GM21360 (cell line): ENCODE measurements around the gene ALG10.
A peak's percentile ranks its signal among the peaks of the same experiment; 100 is the strongest.
"Not testable (repeated sequence)": the region's sequence is repeated elsewhere in the genome, so short reads cannot be mapped to it uniquely, and the experiment has no call there.

ENCODE experiments used
- ATAC-seq: cut with Tn5 transposase; IDR thresholded peaks from one replicate; pipeline ENCODE4 v1.9.1; 2021; ENCODE audit warnings: mild to moderate bottlenecking, moderate library complexity; ENCODE audit not compliant: unreplicated experiment

The ALG10 gene, protein sequence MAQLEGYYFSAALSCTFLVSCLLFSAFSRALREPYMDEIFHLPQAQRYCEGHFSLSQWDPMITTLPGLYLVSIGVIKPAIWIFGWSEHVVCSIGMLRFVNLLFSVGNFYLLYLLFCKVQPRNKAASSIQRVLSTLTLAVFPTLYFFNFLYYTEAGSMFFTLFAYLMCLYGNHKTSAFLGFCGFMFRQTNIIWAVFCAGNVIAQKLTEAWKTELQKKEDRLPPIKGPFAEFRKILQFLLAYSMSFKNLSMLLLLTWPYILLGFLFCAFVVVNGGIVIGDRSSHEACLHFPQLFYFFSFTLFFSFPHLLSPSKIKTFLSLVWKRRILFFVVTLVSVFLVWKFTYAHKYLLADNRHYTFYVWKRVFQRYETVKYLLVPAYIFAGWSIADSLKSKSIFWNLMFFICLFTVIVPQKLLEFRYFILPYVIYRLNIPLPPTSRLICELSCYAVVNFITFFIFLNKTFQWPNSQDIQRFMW

DNA sequence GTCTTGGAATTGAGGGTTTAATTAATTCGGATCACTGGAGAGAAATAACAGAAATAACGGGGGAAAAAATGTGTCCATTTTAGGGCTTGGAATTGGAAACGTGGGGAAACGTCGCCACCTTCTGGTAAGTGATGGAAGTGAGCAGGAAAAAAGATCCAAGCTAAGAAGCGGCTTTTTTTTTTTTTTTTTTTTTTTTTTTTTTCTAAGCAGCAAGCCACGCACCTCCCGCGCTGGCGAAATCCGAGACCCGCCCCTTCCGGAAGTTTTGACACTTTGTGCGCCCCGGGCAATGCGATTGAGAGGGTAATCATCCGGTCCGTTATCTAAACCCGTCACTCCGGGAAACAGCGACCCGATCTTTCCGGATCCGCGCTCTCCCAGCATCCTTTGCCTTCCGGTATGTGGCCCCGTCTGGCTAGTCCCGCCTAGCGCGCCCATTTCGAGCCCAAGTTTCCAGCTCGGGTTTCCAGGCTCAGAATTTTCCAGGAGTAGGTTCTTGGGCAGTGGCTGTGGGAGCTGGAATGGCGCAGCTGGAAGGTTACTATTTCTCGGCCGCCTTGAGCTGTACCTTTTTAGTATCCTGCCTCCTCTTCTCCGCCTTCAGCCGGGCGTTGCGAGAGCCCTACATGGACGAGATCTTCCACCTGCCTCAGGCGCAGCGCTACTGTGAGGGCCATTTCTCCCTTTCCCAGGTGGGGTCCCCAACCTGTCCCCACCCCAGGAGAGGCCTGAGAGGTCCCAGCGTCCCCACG lies at the start of gene ALG10:
Gene ALG10 (plus strand): TSS at position 418 of the 752 bp plus-strand sequence. CDS start 104 bp downstream, at position 522.
- peak; percentile 100 for ATAC-seq

DNA sequence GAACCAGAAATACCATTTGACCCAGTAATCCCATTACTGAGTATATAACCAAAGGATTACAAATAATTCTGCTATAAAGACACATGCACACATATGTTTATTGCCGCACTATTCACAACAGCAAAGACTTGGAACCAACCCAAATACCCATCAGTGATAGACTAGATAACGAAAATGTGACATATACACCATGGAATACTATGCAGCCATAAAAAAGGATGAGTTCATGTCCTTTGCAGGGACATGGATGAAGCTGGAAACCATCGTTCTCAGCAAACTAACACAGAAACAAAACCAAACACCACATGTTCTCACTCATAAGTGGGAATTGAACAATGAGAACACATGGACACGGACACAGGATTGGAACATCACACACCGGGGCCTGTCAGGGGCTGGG lies 49.4 kb upstream of the ALG10 start:
- ATAC-seq: not testable (repeated sequence)

DNA sequence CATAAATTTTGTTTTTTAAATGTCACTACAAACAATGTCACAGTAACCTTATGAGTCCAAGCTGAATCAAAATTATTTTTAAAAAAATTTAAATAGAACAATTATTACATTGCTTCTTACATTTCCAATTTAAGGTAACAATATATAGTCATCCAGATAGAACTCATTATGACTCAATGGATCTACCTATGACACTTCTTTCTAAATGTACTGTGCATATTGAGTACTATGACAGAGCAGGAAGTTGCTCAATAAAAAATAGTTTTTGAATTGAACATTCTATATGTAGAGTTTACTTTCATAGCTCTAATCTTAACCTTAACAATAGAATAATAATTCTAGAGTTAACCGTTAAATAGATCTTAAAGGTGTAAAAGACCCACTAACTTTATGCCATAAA lies 44.4 kb upstream of the ALG10 start:
- ATAC-seq: no peak

DNA sequence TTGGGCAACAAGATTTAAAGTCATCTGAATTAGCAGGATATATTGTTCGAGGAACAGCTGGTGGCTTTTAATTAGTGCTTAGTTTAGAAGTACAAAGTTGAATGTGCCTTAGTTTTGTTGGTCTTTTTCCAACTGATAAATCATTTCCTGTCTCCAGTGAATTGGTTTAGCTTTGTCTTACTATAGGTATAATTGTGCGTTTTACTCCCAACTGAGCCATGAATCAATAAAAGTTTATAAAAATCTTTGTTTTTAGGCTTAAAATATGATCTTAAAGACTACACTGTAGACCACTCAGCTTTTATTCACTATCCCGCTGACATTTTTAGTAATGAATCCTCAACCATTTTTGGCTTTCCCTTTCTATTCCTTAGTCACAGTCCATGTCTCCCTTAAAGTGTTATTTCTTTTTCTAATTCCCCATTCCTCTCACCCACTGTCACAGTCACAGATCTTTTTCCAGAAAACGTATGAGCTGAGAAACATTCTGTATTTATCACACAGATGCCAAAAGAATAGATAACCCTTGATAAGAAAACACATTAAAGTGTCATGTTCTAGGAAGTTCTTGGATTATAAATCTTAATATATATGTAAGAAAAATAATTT lies 34.0 kb upstream of the ALG10 start:
- ATAC-seq: no peak

DNA sequence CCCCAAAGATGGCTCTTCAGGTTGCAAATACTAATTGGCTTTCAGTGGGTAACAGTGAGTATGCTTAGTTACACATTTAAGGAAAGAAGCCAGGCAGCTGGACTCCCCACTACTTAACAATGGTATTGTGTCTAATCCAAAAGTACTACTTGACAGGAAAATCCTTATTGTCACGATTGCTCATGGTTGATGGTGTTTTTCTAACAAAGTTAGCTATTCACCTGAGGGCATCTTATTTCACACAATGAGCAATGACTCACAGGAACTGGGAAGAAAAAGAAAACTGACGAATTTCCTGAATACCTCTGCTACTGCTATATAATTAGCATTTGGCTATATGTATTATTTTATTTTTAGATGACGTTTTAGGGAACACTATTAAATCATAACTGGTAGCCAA lies 33.4 kb upstream of the ALG10 start:
- no peak for ATAC-seq

DNA sequence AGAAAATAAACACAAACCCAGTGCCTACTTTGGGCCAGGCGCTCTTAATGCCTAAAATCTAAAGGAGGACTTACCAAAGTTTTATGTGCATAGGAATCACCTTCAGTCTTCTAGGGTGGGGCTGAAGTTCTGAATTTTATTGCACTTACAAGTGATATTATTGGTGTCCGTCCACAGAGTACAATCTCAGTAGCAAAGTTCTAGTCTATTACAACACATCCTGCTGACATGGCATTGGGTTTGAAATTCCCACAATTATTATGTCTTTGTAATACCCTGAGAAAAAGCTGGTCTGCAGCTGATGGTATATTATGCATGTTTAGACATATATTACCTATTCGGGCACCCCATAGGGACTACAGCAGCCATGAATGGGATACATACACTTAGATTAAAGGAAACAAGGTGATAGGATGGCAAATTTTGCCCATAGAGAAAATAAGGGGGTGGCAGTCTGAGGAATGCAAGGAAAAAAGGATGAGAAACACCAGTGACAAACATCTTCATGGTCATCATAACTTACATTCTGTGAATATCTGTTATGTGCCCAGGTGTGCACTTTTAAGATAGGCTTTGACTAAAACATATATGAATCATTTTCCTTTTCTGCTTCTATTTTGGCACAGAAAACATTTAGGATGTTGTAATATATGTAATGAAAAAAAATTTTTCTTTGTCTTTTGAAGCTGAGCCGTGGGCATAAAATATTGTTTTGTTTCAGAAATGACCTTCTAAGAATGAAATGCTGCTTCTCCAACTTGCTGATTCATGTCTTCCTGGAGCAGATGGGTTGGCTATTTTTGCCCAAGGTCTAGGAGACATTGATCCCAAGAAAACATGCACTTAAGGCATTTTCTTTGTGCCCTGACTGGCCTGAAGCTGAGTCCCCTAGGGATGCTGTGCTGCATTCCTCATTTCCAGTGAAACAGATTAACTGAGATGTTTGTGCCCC lies 27.2 kb upstream of the ALG10 start:
- no peak for ATAC-seq

DNA sequence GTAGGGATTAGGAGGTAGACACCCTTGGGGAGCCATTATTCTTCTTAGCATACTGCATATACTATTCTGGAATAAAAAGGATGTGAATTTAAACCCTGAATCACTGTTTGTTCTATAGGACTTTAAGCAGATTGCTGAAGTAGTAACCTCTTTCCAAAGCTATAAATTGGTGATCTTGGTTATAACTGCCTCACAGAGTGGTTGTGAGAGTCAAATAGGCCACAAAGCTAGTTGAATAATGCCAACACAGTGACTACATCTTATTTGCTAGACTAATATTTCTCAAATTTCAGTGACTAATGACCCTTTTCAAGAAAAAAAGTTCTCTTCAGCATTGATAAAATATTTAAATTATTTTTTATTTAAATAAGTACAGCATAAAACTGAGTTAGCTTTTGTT lies 13.5 kb upstream of the ALG10 start:
- not testable (repeated sequence) for ATAC-seq

DNA sequence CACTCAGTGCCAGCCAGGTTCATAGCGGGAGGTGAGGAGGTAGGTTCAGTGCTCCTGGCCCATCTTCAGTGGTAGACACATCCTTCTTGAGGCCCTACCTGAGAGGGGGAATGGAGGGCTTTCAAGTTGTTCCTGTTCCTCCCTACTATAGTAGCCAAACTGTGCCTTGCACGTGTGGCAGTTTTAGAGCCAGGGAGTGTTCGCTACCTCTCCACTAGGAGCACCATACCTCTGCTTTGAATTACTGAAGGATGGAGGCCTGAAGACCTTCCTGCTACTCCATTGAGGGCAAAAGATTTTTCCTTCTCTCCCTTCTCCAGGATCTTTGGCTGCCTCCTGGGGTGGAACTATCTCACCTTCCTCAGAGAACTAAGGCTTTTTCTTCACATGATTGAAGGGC lies 5.9 kb upstream of the ALG10 start:
- ATAC-seq: no peak

DNA sequence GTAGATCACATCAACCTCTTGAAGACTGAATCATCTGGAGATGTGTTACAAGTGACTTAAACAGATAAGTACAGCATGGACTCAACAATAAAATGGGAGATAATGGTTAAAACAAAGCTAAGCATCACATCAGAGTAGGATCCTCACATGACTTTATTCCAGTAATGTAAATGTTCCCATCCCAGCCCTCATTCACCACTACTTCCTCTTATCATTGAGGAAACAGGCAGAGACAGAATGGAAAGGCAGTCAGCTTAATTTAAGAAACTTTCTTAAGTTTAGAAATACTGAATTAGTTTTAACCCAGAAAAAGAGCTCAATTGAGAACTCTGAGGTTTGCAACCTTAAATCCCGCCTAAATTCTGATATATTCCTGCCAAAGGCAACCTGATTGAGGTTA lies 1.2 kb upstream of the ALG10 start:
- ATAC-seq: no peak

DNA sequence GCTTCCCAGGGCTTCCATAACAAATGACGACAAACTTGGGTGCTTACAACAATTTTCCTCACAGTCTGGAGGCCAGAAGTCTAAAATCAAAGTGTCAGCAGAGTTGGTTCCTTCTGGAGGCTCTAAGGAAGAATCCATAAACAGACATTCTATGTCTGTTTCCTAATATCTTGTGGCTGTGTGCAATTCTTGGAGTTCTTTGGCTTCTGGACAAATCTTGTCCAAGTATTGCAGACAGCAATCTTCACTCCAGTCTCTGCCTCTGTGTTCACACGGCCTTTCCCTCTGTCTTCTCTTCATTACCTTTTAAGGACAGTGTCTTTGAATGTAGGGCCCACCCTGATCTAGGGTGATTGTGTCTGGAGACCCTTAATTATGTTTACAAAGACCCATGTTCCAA lies 5.4 kb downstream of the ALG10 start:
- ATAC-seq: not testable (repeated sequence)

DNA sequence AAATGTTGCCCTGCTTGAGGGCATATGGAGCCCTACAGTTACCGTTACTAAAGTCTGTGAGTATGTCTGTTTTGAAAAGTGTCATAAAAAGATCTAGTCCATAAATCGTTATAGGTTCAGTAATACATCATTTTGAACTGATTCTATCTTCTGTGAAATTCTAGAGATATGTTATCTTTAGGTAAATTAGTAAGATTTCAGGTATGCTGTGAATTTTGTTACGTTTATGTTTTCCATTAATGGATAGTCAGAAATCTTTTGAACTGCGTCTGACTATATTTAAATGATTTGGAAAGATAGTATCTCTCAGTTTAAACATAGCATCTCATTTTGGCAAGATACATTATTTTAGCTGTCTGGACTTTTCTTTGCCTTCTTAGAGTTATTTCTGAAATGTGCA lies 8.3 kb downstream of the ALG10 start:
- no peak for ATAC-seq

DNA sequence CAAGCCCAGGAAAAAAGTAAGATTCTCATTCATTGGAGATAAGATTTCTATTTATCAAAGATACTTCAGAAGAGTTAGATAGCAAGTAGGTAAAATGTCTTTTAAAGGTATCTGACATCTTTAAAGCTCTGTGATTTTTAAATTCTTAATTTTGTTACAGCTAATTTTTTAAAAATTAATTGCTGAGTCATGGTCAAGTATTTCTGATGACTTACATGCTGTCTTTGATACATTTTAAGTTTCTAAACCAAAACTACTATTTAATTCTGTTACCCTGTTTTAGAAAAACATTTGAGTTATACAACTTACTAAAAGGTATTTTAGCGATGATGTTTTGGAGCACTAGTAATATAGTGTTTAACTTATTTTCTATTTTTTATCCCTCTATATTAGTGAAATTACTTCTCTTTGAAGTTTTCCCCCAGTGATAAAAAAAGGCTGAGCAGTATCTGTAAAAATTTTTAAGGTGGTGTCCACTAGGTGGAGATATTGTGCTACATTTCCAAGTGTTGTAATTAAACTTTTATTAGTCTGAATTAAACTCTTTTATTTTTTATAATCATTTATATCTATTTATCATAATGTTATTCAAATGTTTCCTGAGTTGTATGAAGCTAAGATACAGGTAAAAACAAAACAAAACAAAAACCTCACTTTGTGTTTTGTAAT lies 11.5 kb downstream of the ALG10 start:
- ATAC-seq: no peak

DNA sequence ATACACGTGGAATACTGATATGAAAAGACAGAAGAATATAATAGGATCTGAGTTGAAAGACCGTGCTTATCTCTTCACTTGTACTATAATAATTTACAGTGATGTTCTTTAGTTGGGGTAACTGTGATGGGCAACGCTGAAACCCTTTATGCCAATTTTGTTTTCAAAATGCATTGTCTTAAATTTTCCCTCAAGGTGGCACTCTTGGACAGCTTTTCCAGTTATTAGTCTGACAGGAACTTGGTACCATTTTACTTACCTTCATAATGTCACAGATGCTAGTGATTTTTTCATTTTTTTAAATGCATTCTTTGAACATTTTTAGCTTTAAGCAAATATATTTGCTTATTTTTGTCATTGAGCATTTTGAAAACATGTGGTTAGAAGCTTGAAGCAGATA lies 16.1 kb downstream of the ALG10 start:
- not testable (repeated sequence) for ATAC-seq

DNA sequence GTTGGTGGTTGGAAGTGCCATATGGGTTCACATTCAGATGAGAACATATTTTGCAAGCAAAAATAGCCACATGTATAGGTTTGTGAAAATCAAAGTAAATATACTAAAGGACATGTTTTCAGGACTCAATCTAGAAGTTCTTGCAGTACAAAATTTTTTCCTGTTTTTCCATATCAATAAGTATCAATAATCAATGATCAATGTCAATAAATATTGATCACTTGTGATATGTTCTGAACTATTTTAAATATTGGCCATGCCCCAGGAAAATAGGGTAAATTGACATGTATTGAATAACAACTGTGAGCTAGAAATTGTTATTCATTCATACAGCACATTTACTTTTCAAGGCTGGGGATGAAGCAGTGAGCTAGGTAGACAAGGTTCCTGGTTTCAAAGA lies 24.3 kb downstream of the ALG10 start:
- no peak for ATAC-seq

DNA sequence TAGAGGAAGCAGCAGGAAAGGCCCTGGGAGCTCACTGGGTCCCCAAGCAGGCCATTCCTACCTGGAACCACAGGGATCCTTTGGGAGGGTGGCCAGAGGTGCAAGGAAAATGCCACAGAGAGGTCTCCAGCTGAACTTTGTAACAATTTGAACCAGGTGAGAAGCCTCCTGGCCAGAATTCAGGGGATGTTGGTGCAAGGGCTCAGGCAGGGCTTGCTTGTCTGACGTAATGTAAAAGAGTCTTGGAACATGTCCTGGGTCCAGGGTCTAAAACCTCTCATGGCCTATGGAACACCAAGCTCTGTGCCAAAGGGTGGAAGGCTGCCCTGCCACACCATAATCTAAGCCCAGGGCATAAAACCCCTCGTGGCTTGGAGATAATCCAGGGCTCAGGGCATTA lies 25.6 kb downstream of the ALG10 start:
- ATAC-seq: not testable (repeated sequence)

DNA sequence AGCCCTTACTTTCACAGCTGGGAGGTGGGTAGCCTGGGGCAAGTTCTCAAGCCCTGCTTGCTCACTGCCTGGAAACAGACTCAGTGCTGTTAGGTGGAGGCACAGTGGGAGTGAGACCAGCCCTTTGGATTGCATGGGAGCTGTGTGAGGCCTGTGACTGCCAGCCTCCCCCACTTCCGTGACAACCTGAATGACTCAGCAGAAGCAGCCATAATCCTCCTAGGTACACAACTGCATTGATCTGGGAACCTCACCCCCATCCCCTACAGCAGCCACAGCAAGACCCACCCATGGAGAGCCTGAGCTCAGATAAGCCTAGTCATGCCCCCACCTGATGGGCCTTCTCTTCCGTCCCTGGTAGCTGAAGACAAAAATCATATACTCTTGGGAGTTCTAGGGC lies 26.4 kb downstream of the ALG10 start:
- no peak for ATAC-seq

DNA sequence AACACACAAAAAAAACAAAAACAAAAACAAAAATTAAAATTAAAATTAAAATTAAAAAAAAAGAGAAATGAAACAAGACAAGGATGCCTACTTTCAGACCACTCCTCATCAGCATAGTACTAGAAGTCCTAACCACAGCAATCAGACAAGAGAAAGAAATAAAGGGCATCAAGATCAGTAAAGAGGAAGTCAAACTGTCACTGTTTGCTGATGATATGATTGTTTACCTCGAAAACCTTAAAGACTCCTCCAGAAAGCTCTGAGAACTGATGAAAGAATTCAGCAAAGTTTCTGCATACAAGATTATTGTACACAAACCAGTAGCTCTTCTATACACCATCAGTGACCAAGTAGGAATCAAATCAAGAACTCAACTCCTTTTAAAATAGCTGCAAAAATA lies 29.2 kb downstream of the ALG10 start:
- no peak for ATAC-seq

DNA sequence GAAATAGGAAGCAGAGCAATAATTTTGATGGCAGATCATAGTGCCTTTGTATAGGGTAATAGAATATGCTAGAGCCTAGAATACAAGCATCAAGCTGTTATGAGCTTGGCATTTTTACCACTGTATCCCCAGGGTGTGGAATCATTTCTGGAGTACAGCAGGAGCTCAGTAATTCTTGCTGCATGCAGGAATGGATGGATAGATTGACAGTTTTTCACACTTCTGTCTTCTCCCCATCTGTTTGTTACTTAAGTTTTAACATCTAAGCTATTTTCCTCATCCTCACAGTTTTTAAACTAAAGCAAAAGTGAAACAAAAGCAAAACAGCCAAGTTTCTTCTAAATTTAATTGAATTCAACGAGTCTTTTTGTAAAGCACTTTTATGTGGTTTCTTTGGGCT lies 32.6 kb downstream of the ALG10 start:
- no peak for ATAC-seq
